ENCODE measurements around the gene ZNF14. TPM values are rescaled to one million over a fixed set of nuclear protein-coding genes. Genes with fewer than 3 reads are reported as not detected.

The ZNF14 gene
- total and polyA plus RNA-seq, 2 of the 4 experiments (the other 2 are of a cell fraction): 1.2 to 5.4 TPM

GRCh38 chr19:19661141-19661674 lies 71.7 kb downstream of the ZNF14 start:
- no peak overlapping the region for H3K4me3 ChIP-seq (ENCODE audit: insufficient read depth, low read depth, low read length)
- peaks cover 22% of the 10 kb centered on the region for H3K9me1 ChIP-seq (ENCODE audit: insufficient read depth, low read length)
- H3K27me3 ChIP-seq (ENCODE audit: control insufficient read depth, insufficient read depth, low read length): no peaks in the 10 kb centered on the region
- no peak overlapping the region for H3K18ac ChIP-seq (ENCODE audit: low read depth, low read length)
- ATAC-seq (ENCODE audit: low read depth) (no peak), DNase-seq (no peak)
- no peak overlapping the region for H2BK5ac ChIP-seq (ENCODE audit: low read depth, low read length, poor library complexity, severe bottlenecking)
- peak overlapping the region; percentile 28 for H2AK9ac ChIP-seq (replicated peaks; ENCODE audit: low read depth, low read length, poor library complexity)
- H2AK5ac ChIP-seq (ENCODE audit: low read depth, low read length): no peak overlapping the region
- no peak overlapping the region for H3K27ac ChIP-seq (ENCODE audit: insufficient read depth, low read length)
- WGBS, 2 experiments (ENCODE audit: extremely low coverage in 2 of 2, insufficient read length in 1 of 2): 97% methylated on average over 7 of the region's 10 CpGs; no CpG with 5 or more reads in 1 of the 2 experiments
- H3K4me2 ChIP-seq (ENCODE audit: low read depth, low read length): no peak overlapping the region
- H3K79me1 ChIP-seq (ENCODE audit: low read depth in 1 of 2, low read length in 2 of 2): peaks cover 20 to 42% of the 10 kb centered on the region in 2 experiments
- H4K20me1 ChIP-seq (ENCODE audit: insufficient read depth, low read length): peaks cover 38% of the 10 kb centered on the region
- no peak overlapping the region for H2BK120ac ChIP-seq (ENCODE audit: low read depth, low read length)
- H3K56ac ChIP-seq (ENCODE audit: extremely low read depth, insufficient read depth, low read length): no peak overlapping the region
- no peak overlapping the region for H3K23ac ChIP-seq (ENCODE audit: low read depth, low read length)
- H3K9ac ChIP-seq (ENCODE audit: low read depth, low read length): no peak overlapping the region
- dilution Hi-C loops (cut with HindIII; ENCODE audit: low sequenced_read_pairs, unreplicated experiment) (no loop called here), in situ Hi-C loops (cut with MboI; ENCODE audit: low sequenced_read_pairs) (no loop called here), intact Hi-C loops (cut with micrococcal nuclease) (no loop called here)
- no peak overlapping the region for H4K8ac ChIP-seq (ENCODE audit: low read depth in 2 of 2, low read length in 2 of 2)
- ChIA-PET CTCF (no interaction called here), POLR2A (ENCODE audit: unreplicated experiment) (interaction anchor here (0.5 kb wide), 1 partner anchor 85 kb away, joined by 3 read pairs; no protein-coding TSS in a partner anchor)
- no peak overlapping the region for H2BK20ac ChIP-seq (ENCODE audit: low read depth, low read length)
- no peaks in the 10 kb centered on the region for H3K9me3 ChIP-seq (ENCODE audit: control insufficient read depth, insufficient read depth, low read length)
- H4K91ac ChIP-seq (ENCODE audit: insufficient read depth, low read depth, low read length): no peak overlapping the region
- no peak overlapping the region for H2BK15ac ChIP-seq (ENCODE audit: low read depth, low read length)
- peaks cover 7% of the 10 kb centered on the region; the same call in 1 of the 2 replicates for H3K4me1 ChIP-seq (ENCODE audit: control insufficient read depth, insufficient read depth, low read length)
- no peak overlapping the region for H3K14ac ChIP-seq (replicated peaks; ENCODE audit: low read depth, low read length)
- TF ChIP-seq MAFK (IDR thresholded peaks at IDR 0.05; ENCODE audit: low read depth, low read length): no peak
- no peak for TF ChIP-seq USF2 (IDR thresholded peaks at IDR 0.05; ENCODE audit: low read depth, low read length)
- TF ChIP-seq NFE2L2 (IDR thresholded peaks at IDR 0.05; ENCODE audit: low read depth, low read length): no peak
- TF ChIP-seq CEBPB (IDR thresholded peaks at IDR 0.05; ENCODE audit: low read depth, low read length): no peak
- no peak for TF ChIP-seq CHD1 (IDR thresholded peaks at IDR 0.05; ENCODE audit: low read depth, low read length)
- TF ChIP-seq POLR2A (IDR thresholded peaks at IDR 0.05; ENCODE audit: low read depth, low read length): no peak
- no peak for TF ChIP-seq RFX5 (IDR thresholded peaks at IDR 0.05; ENCODE audit: low read depth, low read length)
- TF ChIP-seq MXI1 (IDR thresholded peaks at IDR 0.05; ENCODE audit: borderline replicate concordance, low read depth, low read length): no peak
- no peak for TF ChIP-seq BHLHE40 (IDR thresholded peaks at IDR 0.05; ENCODE audit: low read depth, low read length)
- TF ChIP-seq CTCF (conservative IDR thresholded peaks at IDR 0.05; ENCODE audit: low read depth, low read length): no peak
- TF ChIP-seq RAD21 (IDR thresholded peaks at IDR 0.05; ENCODE audit: low read length): no peak
- no peak for TF ChIP-seq MAZ (IDR thresholded peaks at IDR 0.05; ENCODE audit: borderline replicate concordance, low read depth, low read length)
- TF ChIP-seq RCOR1 (IDR thresholded peaks at IDR 0.05; ENCODE audit: insufficient replicate concordance, low read length): no peak
- TF ChIP-seq SMC3 (IDR thresholded peaks at IDR 0.05; ENCODE audit: low read depth, low read length): no peak
- no peak for TF ChIP-seq FOS (IDR thresholded peaks at IDR 0.05; ENCODE audit: low read depth, low read length)
- no peak overlapping the region for H2AFZ ChIP-seq (replicated peaks; ENCODE audit: low read length, poor library complexity)
- H3K36me3 ChIP-seq (ENCODE audit: control insufficient read depth, insufficient read depth, low read length): peaks cover 35% of the 10 kb centered on the region
- no peak overlapping the region for H3K4ac ChIP-seq (ENCODE audit: low read depth, low read length)
- no TSS peak for BruUV-seq (replicated peaks)
- H4K5ac ChIP-seq (ENCODE audit: low read depth, low read length): no peak overlapping the region
